Immature natural killer cell (primary cell): Measurements from ENCODE around the gene ZNF688. TPM values are rescaled to one million over a fixed set of nuclear protein-coding genes. Genes with fewer than 3 reads are reported as not detected.

Experiments
- DNase-seq, 3 donors: peaks; one replicate each; pipeline ENCODE4 v3.0.0; 2022; ENCODE audit warnings: mixed read lengths in 1 of 3
- H3K27ac Mint-ChIP-seq, 6 donors: one replicate each; pipeline ENCODE4 v1.8.0; 2020; ENCODE audit warnings: mixed read lengths in 6 of 6, mild to moderate bottlenecking in 5 of 6, inconsistent platforms in 4 of 6, moderate library complexity in 3 of 6
- H3K27me3 Mint-ChIP-seq, 3 donors: one replicate each; pipeline ENCODE4 v1.8.0; 2020 to 2021; ENCODE audit warnings: low read depth in 3 of 3, mild to moderate bottlenecking in 3 of 3, mixed read lengths in 3 of 3, moderate library complexity in 3 of 3, inconsistent platforms in 1 of 3
- H3K36me3 Mint-ChIP-seq, 3 donors: one replicate each; pipeline ENCODE4 v1.8.0; 2020; ENCODE audit warnings: mixed read lengths in 3 of 3, inconsistent platforms in 2 of 3, mild to moderate bottlenecking in 2 of 3
- H3K4me1 Mint-ChIP-seq, 2 donors: one replicate each; pipeline ENCODE4 v1.8.0; 2020; ENCODE audit warnings: inconsistent platforms in 2 of 2, mild to moderate bottlenecking in 2 of 2, mixed read lengths in 2 of 2, moderate library complexity in 1 of 2
- H3K4me3 Mint-ChIP-seq, 5 donors: one replicate each; pipeline ENCODE4 v1.8.0; 2020; ENCODE audit warnings: mild to moderate bottlenecking in 5 of 5, mixed read lengths in 5 of 5, inconsistent platforms in 3 of 5, moderate library complexity in 3 of 5
- H3K9me3 Mint-ChIP-seq, 6 donors: one replicate each; pipeline ENCODE4 v1.8.0; 2020; ENCODE audit warnings: mild to moderate bottlenecking in 6 of 6, mixed read lengths in 6 of 6, inconsistent platforms in 4 of 6, moderate library complexity in 3 of 6
- polyA plus RNA-seq, 3 donors: library from polyadenylated mRNA; unstranded; fragments of 300-500 nt; fragmentation: Illumina TruSeq; gene quantifications; one replicate each; pipeline ENCODE4 v1.2.3, GENCODE V29; 2021

The ZNF688 gene
- polyA plus RNA-seq, 3 donors from 2014 or later: 31.9 to 39.0 (median 33.6) TPM

DNA sequence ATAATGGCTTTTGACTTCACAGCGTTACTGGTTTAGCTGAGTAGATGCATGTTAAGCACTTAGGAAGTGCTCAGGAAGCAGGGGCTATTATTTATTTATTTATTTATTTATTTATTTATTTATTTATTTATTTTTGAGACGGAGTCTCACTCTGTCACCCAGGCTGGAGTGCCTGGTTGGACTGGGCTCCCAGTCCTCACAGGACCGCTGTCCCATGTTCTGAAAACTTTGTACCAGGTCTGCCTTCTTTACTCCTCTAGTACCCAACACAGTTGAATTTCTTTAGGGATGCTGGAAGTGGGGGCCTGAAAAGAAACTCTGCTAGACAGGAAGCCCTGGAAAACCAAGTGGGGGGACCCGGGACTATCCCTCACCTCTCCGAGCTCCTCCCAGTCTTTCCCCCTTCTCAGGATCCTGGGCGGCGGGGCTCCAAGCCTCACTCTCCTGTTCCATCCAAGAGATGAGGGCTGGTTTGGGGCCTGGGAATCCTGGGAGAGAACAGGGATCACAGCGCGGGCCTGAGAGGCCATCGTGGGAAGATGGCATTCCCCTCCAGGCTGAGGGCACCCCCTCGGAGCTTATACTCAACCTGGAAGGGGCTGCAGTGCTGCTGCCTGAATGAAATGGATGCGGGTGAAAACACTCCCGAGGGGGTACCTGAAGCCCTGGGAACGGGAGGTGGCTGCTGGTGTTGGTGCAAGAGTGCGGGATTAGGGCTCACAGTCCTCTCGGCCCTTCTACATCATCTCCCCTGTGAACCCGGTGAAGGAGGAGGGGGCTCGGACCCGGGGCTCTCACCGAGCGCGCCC lies 674 bp downstream of the ZNF688 start:
- H3K27ac Mint-ChIP-seq: peak overlapping the region; percentile 87 to 98 (median 90)
- H3K36me3 Mint-ChIP-seq: no peaks in the 10 kb centered on the region
- no peaks in the 10 kb centered on the region for H3K9me3 Mint-ChIP-seq
- peaks cover 29 to 35% of the 10 kb centered on the region in 2 donors for H3K4me1 Mint-ChIP-seq
- peak overlapping the region; percentile 78 to 92 (median 90) for H3K4me3 Mint-ChIP-seq
- peaks cover 0 to 20% (median 1%) of the 10 kb centered on the region in 3 donors for H3K27me3 Mint-ChIP-seq
- no peak for DNase-seq

DNA sequence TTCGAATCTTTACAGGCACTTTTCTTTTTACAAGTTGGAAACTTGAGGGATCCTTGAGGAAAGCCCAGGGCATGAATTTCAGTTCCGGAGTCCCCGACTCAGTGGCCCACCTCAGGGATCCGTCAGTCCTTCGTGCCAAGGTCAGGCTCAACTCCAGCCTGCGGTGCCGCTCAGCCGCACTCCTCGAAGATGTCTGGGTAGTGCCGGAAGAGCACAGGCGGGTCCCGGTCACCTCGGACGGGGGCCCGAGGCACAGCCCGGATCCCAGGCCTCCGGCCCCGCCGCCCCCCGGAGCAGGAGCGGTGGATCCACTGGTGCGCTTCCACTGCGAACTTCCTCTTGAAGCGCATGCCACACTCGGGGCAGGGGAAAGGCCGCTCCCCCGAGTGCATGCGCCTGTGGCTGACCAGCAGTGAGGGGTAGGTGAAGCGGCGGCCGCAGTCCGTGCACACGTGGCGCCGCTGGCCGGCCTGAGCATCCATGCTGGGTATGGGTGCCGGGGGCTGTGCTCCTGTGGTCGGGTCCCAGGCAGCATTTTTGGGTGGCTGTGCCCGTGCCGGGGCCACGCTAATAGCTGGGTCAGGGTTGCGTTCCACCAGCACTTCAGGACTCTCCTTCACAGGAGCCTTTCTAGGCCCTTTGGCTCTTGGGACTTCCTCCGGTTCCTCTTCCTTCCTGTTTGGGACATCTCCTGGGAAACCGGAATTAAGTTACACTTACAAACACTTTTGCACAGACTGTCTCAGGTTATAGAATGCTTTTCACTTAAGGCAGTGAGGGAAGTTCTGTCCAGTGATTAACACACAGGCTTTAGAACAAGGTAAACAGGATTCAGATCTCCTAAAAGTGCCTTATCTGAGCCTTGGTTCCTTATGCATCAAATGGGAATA lies 1.5 kb downstream of the ZNF688 start:
- Mint-ChIP-seq H3K4me1 (peaks cover 29 to 35% of the 10 kb centered on the region in 2 donors), H3K4me3 (peak overlapping the region in 3 of 5 donors; percentile 17 to 92 (median 78))

GRCh38 chr16:30569281-30569680 lies 2.2 kb downstream of the ZNF688 start:
- peak overlapping the region in 4 of 6 donors; percentile 64 to 79 (median 68) for H3K27ac Mint-ChIP-seq
- peaks cover 29 to 35% of the 10 kb centered on the region in 2 donors for H3K4me1 Mint-ChIP-seq
- H3K36me3 Mint-ChIP-seq: no peaks in the 10 kb centered on the region
- DNase-seq: no peak
- peaks cover 0 to 18% (median 2%) of the 10 kb centered on the region in 3 donors for H3K27me3 Mint-ChIP-seq
- H3K4me3 Mint-ChIP-seq: peak overlapping the region in 1 of 5 donors; percentile 13
- no peaks in the 10 kb centered on the region for H3K9me3 Mint-ChIP-seq

More for the DNA sequence above, 1.5 kb downstream of the ZNF688 start:
- Mint-ChIP-seq H3K27me3 (peaks cover 0 to 20% (median 2%) of the 10 kb centered on the region in 3 donors), H3K27ac (peak overlapping the region in 4 of 6 donors; percentile 43 to 98 (median 78)), H3K36me3 (no peaks in the 10 kb centered on the region), H3K9me3 (no peaks in the 10 kb centered on the region)
- no peak for DNase-seq

- Mint-ChIP-seq H3K9me3 (no peaks in the 10 kb centered on the region), H3K4me3 (peak overlapping the region; percentile 51 to 73 (median 73)), H3K4me1 (peaks cover 25 to 31% of the 10 kb centered on the region in 2 donors), H3K27me3 (peaks cover 0 to 21% (median 2%) of the 10 kb centered on the region in 3 donors), H3K36me3 (no peaks in the 10 kb centered on the region), H3K27ac (peak overlapping the region; percentile 85 to 95 (median 92))
- DNase-seq: peak; percentile 44 to 61 (median 51)
These were observed 3.4 kb downstream of the ZNF688 start for GRCh38 chr16:30567991-30568638.

DNA sequence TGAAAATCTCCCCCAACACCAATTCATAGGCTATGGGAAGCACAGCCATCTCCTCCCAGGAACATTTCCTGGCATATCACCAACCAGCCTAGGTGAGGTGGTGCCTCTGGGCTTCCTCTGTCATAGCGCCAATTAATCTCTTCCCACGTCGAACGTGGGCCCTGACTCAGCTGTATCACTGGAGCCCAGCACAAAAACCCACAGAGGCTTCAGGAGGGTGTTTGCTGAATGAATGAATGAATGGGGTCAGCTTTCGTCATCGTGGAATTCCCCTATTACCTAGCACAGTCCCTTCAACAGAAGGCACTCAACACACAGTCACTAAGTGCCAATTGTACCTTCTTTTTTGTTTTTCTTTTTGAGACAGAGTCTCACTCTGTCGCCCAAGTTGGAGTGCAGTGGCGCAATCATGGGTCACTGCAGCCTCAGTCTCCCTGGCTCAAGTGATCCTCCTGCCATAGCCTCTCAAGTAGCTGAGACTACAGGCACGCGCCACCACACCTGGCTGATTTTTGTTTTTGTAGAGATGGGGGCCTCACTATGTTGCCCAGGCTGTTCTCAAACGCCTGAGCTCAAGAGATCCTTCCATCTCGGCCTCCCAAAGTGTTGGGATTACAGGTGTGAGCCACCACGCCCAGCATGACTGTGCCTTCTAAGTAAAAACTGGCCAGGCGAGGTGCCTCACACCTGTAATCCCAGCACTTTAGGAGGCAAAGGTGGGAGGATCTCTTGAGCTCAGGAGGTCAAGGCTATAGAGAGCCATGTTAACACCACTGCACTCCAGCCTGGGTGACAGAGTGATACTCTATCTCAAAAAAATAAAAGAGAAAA lies 4.1 kb downstream of the ZNF688 start:
- H3K4me1 Mint-ChIP-seq: peaks cover 23 to 27% of the 10 kb centered on the region in 2 donors
- H3K27ac Mint-ChIP-seq: peak overlapping the region; percentile 85 to 95 (median 92)

DNA sequence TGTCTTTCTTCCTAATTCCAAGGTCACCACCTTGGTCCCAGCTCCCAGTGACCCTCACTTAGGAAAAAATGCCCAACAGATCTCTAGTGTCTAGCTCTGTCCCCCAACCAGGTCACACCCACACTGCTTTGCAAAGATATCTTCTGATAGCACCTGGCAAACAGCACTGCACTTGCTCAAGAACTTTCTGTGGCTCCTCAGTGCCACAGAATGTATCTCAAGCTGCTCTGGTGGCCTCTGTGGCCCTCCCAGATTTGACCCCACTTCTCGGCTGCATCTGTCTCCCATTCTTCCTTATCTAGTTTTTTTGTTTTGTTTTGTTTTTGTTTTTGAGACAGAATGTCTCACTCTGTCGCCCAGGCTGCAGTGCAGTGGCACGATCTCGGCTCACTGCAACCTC lies 5.0 kb downstream of the ZNF688 start:
- H3K27me3 Mint-ChIP-seq: peaks cover 2 to 16% (median 2%) of the 10 kb centered on the region in 3 donors
- no peak for DNase-seq
- H3K27ac Mint-ChIP-seq: peak overlapping the region in 1 of 6 donors; percentile 72
- peaks cover 20% of the 10 kb centered on the region in 2 donors for H3K4me1 Mint-ChIP-seq
- no peak overlapping the region for H3K4me3 Mint-ChIP-seq
- H3K9me3 Mint-ChIP-seq: no peaks in the 10 kb centered on the region
- H3K36me3 Mint-ChIP-seq: no peaks in the 10 kb centered on the region

More for the DNA sequence above, 4.1 kb downstream of the ZNF688 start:
- no peak for DNase-seq
- Mint-ChIP-seq H3K9me3 (no peaks in the 10 kb centered on the region), H3K4me3 (peak overlapping the region in 3 of 5 donors; percentile 73), H3K27me3 (peaks cover 2 to 21% (median 2%) of the 10 kb centered on the region in 3 donors), H3K36me3 (no peaks in the 10 kb centered on the region)

DNA sequence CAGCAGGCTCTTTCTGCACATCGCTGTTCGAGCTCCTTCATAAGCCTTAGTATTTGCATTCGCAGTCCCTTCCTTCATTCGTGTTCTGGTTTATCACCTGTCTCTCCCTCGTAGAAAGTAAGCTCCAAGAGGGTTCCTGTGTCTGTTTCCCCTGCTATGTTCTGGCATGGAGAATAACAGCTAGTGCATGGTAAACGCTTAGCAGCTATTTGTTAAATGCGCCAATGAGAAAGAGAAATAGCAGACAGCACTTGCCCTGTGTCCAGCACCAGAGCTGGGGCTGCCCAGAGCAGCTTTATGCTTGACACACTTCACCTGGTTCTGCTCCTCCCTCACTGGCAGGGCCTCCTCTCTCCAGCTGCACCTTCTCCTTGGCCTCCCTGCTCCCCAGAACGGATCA lies 5.5 kb downstream of the ZNF688 start:
- H3K27ac Mint-ChIP-seq: peak overlapping the region in 1 of 6 donors; percentile 57
- H3K36me3 Mint-ChIP-seq: no peaks in the 10 kb centered on the region
- no peak for DNase-seq
- no peak overlapping the region for H3K4me3 Mint-ChIP-seq
- no peaks in the 10 kb centered on the region for H3K9me3 Mint-ChIP-seq
- H3K4me1 Mint-ChIP-seq: peaks cover 23 to 24% of the 10 kb centered on the region in 2 donors
- peaks cover 2 to 18% (median 4%) of the 10 kb centered on the region in 3 donors for H3K27me3 Mint-ChIP-seq

DNA sequence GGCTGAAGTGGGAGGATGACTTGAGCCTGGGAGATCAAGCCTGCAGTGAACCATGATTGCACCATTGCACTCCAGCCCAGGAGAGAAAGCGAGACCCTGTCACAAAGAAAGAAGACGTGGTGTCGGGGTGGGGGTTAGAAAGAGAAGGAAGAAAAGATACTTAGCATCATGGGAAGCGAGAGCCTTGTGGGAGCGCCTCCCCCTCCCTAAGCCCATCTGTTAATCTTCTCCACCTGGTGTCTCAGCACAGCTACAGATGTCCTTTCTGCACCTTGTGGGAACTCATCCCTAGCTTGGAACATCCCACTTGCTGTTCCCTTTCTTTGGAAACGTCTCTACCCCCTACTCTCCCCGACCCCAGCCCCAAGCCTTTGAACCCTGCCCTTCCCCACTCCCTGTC lies 6.0 kb downstream of the ZNF688 start:
- H3K9me3 Mint-ChIP-seq: no peaks in the 10 kb centered on the region
- no peaks in the 10 kb centered on the region for H3K36me3 Mint-ChIP-seq
- H3K4me1 Mint-ChIP-seq: peaks cover 21 to 23% of the 10 kb centered on the region in 2 donors
- no peak overlapping the region for H3K4me3 Mint-ChIP-seq
- no peak overlapping the region for H3K27ac Mint-ChIP-seq
- DNase-seq: no peak
- peaks cover 2 to 20% (median 4%) of the 10 kb centered on the region in 3 donors for H3K27me3 Mint-ChIP-seq

DNA sequence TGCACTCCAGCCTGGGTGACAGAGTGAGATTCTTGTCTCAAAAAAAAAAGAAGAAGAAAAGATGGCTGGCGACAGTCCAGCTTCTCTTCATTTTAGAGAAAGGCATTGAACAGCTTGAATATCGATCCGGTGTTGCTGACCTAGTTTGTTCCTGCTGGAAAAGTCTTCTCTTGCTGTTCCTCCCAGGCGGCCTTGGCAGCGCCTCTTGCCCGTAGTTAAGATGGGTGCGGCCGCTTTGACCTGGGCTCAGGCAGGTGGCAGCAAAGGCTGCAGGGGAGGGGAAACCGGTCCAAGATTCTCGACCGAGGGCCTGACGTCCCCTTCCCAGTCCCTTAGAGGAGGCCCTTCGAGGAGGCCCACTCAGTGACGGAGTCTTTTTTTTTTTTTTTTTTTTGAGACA lies 9.5 kb downstream of the ZNF688 start:
- H3K27me3 Mint-ChIP-seq: peaks cover 4 to 15% (median 8%) of the 10 kb centered on the region in 3 donors
- H3K36me3 Mint-ChIP-seq: no peaks in the 10 kb centered on the region
- no peaks in the 10 kb centered on the region for H3K9me3 Mint-ChIP-seq
- peak overlapping the region; percentile 89 to 94 (median 91) for H3K4me3 Mint-ChIP-seq
- peaks cover 27 to 28% of the 10 kb centered on the region in 2 donors for H3K4me1 Mint-ChIP-seq
- DNase-seq: no peak
- peak overlapping the region; percentile 90 to 97 (median 93) for H3K27ac Mint-ChIP-seq

DNA sequence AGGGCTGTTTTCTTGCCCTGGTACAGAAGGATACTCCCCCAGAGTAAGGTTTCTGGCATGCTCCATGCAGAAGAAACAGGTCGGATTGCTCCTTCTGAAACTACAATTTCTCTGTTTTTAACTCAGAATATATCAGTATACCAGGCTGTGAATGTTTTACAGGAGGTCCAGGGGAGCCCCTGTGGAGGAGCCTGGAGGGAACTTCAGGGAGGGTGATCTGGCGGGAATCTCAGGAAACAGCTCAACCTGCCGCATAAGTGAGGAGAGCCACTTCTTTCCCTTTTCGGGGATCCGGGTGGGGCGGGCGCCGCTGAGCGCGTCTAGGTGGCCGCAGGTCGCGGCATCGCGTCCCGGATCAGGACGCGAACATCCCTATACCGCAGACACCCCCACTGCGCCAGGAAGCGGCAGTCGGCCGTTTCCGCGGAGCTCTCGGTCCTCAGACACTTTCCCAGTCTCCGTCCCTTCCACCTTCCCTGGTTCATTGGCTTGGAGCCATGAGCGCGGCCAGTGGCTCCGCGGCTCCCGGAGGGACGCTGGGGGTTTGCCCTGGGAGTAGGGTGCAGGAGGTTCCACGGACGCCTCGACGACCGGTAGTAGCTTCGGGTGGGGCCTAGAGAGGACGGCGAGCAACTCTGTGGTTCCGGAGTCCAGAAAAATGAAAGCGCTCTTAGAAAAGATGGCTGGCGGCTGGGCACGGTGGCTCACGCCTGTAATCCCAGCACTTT lies 10.3 kb downstream of the ZNF688 start:
- H3K36me3 Mint-ChIP-seq: peaks cover 0 to 2% (median 0%) of the 10 kb centered on the region in 3 donors
- H3K9me3 Mint-ChIP-seq: no peaks in the 10 kb centered on the region
- peak overlapping the region; percentile 89 to 94 (median 91) for H3K4me3 Mint-ChIP-seq
- DNase-seq: peak; percentile 44 to 53 (median 53)
- H3K27me3 Mint-ChIP-seq: peaks cover 4 to 11% (median 8%) of the 10 kb centered on the region in 3 donors
- H3K4me1 Mint-ChIP-seq: peaks cover 29 to 33% of the 10 kb centered on the region in 2 donors
- H3K27ac Mint-ChIP-seq: peak overlapping the region; percentile 90 to 97 (median 93)

DNA sequence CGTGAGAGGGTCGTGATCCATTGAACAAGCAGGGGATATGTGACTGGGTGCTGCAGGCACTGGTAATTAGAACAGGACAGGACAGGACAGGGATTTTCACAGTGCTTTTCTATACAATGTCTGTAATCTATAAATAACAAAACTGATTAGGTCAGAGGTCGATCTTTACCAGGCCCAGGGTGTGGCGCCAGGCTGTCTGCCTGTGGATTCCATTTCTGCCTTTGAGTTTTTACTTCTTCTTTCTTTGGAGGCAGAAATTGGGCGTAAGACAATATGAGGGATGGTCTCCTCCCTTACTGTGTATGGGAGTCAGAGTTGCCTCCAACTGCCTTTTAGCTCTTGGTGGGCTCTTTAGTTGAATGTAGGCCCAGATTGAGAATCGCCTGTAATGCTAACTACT lies 11.8 kb downstream of the ZNF688 start:
- no peak for DNase-seq
- H3K27me3 Mint-ChIP-seq: peaks cover 2 to 9% (median 8%) of the 10 kb centered on the region in 3 donors
- peaks cover 32 to 37% of the 10 kb centered on the region in 2 donors for H3K4me1 Mint-ChIP-seq
- H3K36me3 Mint-ChIP-seq: peaks cover 0 to 4% (median 0%) of the 10 kb centered on the region in 3 donors
- H3K4me3 Mint-ChIP-seq: peak overlapping the region in 4 of 5 donors; percentile 9 to 67 (median 44)
- H3K9me3 Mint-ChIP-seq: no peaks in the 10 kb centered on the region
- H3K27ac Mint-ChIP-seq: peak overlapping the region in 5 of 6 donors; percentile 54 to 82 (median 66)
